ENCODE measurements around the gene MYF6.

MYF6 gene

GRCh38 chr12:80714846-80715245, 7.4 kb downstream of the MYF6 start (continued):
- TF ChIP-seq ZNF169 (tag by site-specific recombination; IDR thresholded peaks at IDR 0.05): no peak
- TF ChIP-seq ZIC2 (tag by site-specific recombination; IDR thresholded peaks at IDR 0.05): no peak
- no peak for TF ChIP-seq ZBTB49 (tag by site-specific recombination; IDR thresholded peaks at IDR 0.05; ENCODE audit: low read depth)
- no peak for TF ChIP-seq ZNF292 (tag by site-specific recombination; IDR thresholded peaks at IDR 0.05; ENCODE audit: borderline replicate concordance, low read depth)

GRCh38 chr12:80715713-80716249, 8.3 kb downstream of the MYF6 start:
- no peaks in the 10 kb centered on the region for H3K4me1 ChIP-seq (ENCODE audit: control insufficient read depth, insufficient read depth, low read length)
- POLR2A ChIA-PET: no interaction called here
- TF ChIP-seq SCRT2 (tag by site-specific recombination; IDR thresholded peaks at IDR 0.05): no peak
- TF ChIP-seq ZIC2 (tag by site-specific recombination; IDR thresholded peaks at IDR 0.05): no peak
- no peak for TF ChIP-seq FEZF1 (tag by site-specific recombination; IDR thresholded peaks at IDR 0.05)
- no peak for TF ChIP-seq ZNF184 (tag by site-specific recombination; IDR thresholded peaks at IDR 0.05)
- TF ChIP-seq ZNF202 (tag by site-specific recombination; IDR thresholded peaks at IDR 0.05; ENCODE audit: borderline replicate concordance): no peak
- H3K27ac ChIP-seq (ENCODE audit: extremely low read depth, low read depth, low read length): no peak overlapping the region
- H3K36me3 ChIP-seq (ENCODE audit: control insufficient read depth in 2 of 2, insufficient read depth in 1 of 2, low read length in 2 of 2): no peaks in the 10 kb centered on the region
- no peak overlapping the region for H3K4me3 ChIP-seq (ENCODE audit: low read depth, low read length)
- no peaks in the 10 kb centered on the region for H3K9me3 ChIP-seq (ENCODE audit: control insufficient read depth, insufficient read depth, low read depth, low read length)
- CTCF ChIA-PET: no interaction called here

- H3K27ac ChIP-seq (ENCODE audit: extremely low read depth, low read depth, low read length): no peak within 1 kb of the TSS
- ChIA-PET POLR2A (no interaction called here), CTCF (no interaction called here)
- no peak within 1 kb of the TSS for H3K4me3 ChIP-seq (ENCODE audit: low read depth, low read length)
- no peak for TF ChIP-seq ZBTB17 (tag by site-specific recombination; IDR thresholded peaks at IDR 0.05)
- no peak for TF ChIP-seq ZBTB1 (tag by site-specific recombination; IDR thresholded peaks at IDR 0.05)
- TF ChIP-seq ZNF777 (tag by site-specific recombination; IDR thresholded peaks at IDR 0.05; ENCODE audit: borderline replicate concordance): no peak
- TF ChIP-seq ZBTB49 (tag by site-specific recombination; IDR thresholded peaks at IDR 0.05; ENCODE audit: low read depth): no peak
- TF ChIP-seq ZNF629 (tag by site-specific recombination; IDR thresholded peaks at IDR 0.05): no peak
- TF ChIP-seq HIC1 (tag by site-specific recombination; IDR thresholded peaks at IDR 0.05): no peak
- TF ChIP-seq ZNF626 (tag by site-specific recombination; IDR thresholded peaks at IDR 0.05): no peak
- no peak for TF ChIP-seq ZFP3 (tag by site-specific recombination; IDR thresholded peaks at IDR 0.05; ENCODE audit: low read depth)
- TF ChIP-seq ZNF398 (tag by site-specific recombination; IDR thresholded peaks at IDR 0.05): no peak
- TF ChIP-seq RBAK (tag by site-specific recombination; IDR thresholded peaks at IDR 0.05): no peak
- no peak for TF ChIP-seq ZNF10 (tag by site-specific recombination; IDR thresholded peaks at IDR 0.05)
- TF ChIP-seq SP7 (tag by site-specific recombination; IDR thresholded peaks at IDR 0.05): no peak
- H3K4me1 ChIP-seq (ENCODE audit: control insufficient read depth, insufficient read depth, low read length): no peaks in the 10 kb centered on the region
- no peaks in the 10 kb centered on the region for H3K36me3 ChIP-seq (ENCODE audit: control insufficient read depth in 2 of 2, insufficient read depth in 1 of 2, low read length in 2 of 2)
- no peaks in the 10 kb centered on the region for H3K9me3 ChIP-seq (ENCODE audit: control insufficient read depth, insufficient read depth, low read depth, low read length)
These were observed 9.4 kb downstream of the MYF6 start, which contains the start of gene MYF5 for GRCh38 chr12:80716696-80717469. TSS of gene MYF5 (plus strand) at chr12:80716912. CDS start at chr12:80717064, 152 bp downstream.

Data from HEK293 (cell line).